Measurements from ENCODE around the gene FAN1.

Gene FAN1

GRCh38 chr15:30913761-30914160 lies 10.0 kb downstream of the FAN1 start:
- CTCF ChIA-PET: no interaction called here
- POLR2A ChIA-PET: no interaction called here
- DNase-seq (ENCODE audit: extremely low spot score): no peak
- TF ChIP-seq ELF4 (IDR thresholded peaks at IDR 0.05): no peak
- TF ChIP-seq SP1 (IDR thresholded peaks at IDR 0.05): no peak
- no peak for TF ChIP-seq BHLHE40 (IDR thresholded peaks at IDR 0.05; ENCODE audit: borderline replicate concordance)
- TF ChIP-seq ZNF384 (IDR thresholded peaks at IDR 0.05): no peak
- TF ChIP-seq HDGF (IDR thresholded peaks at IDR 0.05; ENCODE audit: borderline replicate concordance): no peak
- no peak for TF ChIP-seq FOXM1 (IDR thresholded peaks at IDR 0.05; ENCODE audit: borderline replicate concordance)
- no peak for TF ChIP-seq CTBP1 (IDR thresholded peaks at IDR 0.05; ENCODE audit: borderline replicate concordance)

- ChIA-PET CTCF (no interaction called here), POLR2A (no interaction called here)
Measured at GRCh38 chr15:30917013-30917412, 13.3 kb downstream of the FAN1 start.

GRCh38 chr15:30917675-30918074 lies 14.0 kb downstream of the FAN1 start:
- TF ChIP-seq ELF4 (IDR thresholded peaks at IDR 0.05) (no peak), TARDBP (IDR thresholded peaks at IDR 0.05) (no peak), NFRKB (IDR thresholded peaks at IDR 0.05) (no peak), FOXK2 (IDR thresholded peaks at IDR 0.05) (no peak), BHLHE40 (IDR thresholded peaks at IDR 0.05; ENCODE audit: borderline replicate concordance) (no peak)
- ChIA-PET CTCF (no interaction called here), POLR2A (no interaction called here)
- DNase-seq (ENCODE audit: extremely low spot score): no peak

More at GRCh38 chr15:30917013-30917412, 13.3 kb downstream of the FAN1 start:
- DNase-seq (ENCODE audit: extremely low spot score): no peak
- TF ChIP-seq ELF4 (IDR thresholded peaks at IDR 0.05): no peak
- no peak for TF ChIP-seq TARDBP (IDR thresholded peaks at IDR 0.05)
- TF ChIP-seq LEF1 (IDR thresholded peaks at IDR 0.05; ENCODE audit: borderline replicate concordance): no peak
- TF ChIP-seq FOXM1 (IDR thresholded peaks at IDR 0.05; ENCODE audit: borderline replicate concordance): no peak
- TF ChIP-seq BHLHE40 (IDR thresholded peaks at IDR 0.05; ENCODE audit: borderline replicate concordance): no peak
- no peak for TF ChIP-seq FOXA1 (IDR thresholded peaks at IDR 0.05)
- no peak for TF ChIP-seq L3MBTL2 (conservative IDR thresholded peaks at IDR 0.05)

GRCh38 chr15:30918366-30918765 lies 14.7 kb downstream of the FAN1 start:
- DNase-seq (ENCODE audit: extremely low spot score): no peak
- POLR2A ChIA-PET: no interaction called here
- CTCF ChIA-PET: no interaction called here
- no peak for TF ChIP-seq SUZ12 (IDR thresholded peaks at IDR 0.05)
- TF ChIP-seq TARDBP (IDR thresholded peaks at IDR 0.05): no peak
- no peak for TF ChIP-seq ZNF384 (IDR thresholded peaks at IDR 0.05)
- no peak for TF ChIP-seq LEF1 (IDR thresholded peaks at IDR 0.05; ENCODE audit: borderline replicate concordance)
- no peak for TF ChIP-seq FOXA1 (IDR thresholded peaks at IDR 0.05)
- no peak for TF ChIP-seq L3MBTL2 (conservative IDR thresholded peaks at IDR 0.05)
- no peak for TF ChIP-seq ELF4 (IDR thresholded peaks at IDR 0.05)
- TF ChIP-seq SP1 (IDR thresholded peaks at IDR 0.05): no peak
- TF ChIP-seq NFRKB (IDR thresholded peaks at IDR 0.05): no peak
- TF ChIP-seq BHLHE40 (IDR thresholded peaks at IDR 0.05; ENCODE audit: borderline replicate concordance): no peak
- TF ChIP-seq CTBP1 (IDR thresholded peaks at IDR 0.05; ENCODE audit: borderline replicate concordance): no peak
- no peak for TF ChIP-seq HDGF (IDR thresholded peaks at IDR 0.05; ENCODE audit: borderline replicate concordance)
- no peak for TF ChIP-seq ARNT (IDR thresholded peaks at IDR 0.05)
- no peak for TF ChIP-seq FOXK2 (IDR thresholded peaks at IDR 0.05)
- TF ChIP-seq, protein P1, sequence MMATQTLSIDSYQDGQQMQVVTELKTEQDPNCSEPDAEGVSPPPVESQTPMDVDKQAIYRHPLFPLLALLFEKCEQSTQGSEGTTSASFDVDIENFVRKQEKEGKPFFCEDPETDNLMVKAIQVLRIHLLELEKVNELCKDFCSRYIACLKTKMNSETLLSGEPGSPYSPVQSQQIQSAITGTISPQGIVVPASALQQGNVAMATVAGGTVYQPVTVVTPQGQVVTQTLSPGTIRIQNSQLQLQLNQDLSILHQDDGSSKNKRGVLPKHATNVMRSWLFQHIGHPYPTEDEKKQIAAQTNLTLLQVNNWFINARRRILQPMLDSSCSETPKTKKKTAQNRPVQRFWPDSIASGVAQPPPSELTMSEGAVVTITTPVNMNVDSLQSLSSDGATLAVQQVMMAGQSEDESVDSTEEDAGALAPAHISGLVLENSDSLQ (IDR thresholded peaks at IDR 0.05): no peak
- no peak for TF ChIP-seq FOXM1 (IDR thresholded peaks at IDR 0.05; ENCODE audit: borderline replicate concordance)

DNA sequence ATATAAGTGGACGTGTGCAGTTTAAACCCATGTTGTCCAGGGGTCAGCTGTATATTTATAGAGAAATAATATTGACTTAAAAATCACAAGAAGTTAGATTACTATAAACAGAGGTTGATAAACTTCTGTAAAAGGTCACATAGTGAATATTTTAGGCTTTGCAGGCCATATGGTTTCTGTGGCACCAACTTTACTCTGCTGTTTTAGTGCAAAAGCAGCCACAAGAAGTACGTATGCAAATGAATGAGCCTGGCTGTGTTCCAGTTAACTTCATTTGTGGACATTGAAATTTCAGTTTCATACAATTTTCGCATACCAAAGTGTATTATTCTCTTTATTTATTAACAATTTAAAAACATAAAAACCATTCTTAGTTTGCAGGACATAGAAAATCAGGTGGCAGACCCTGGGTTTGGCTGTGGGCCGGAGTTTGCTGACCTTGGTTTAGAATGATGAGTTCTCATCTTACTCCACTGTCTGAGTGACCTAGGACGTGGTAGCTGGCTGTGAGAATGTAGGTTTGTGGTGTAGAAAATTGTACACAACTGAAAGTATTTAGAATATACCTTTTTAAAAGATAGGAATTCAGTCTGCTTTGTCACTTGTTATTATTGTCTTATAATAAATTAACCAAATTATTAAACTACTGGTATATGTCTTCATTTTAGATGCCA lies 16.3 kb downstream of the FAN1 start:
- no peak for TF ChIP-seq ZNF384 (IDR thresholded peaks at IDR 0.05)
- ChIA-PET CTCF (no interaction called here), POLR2A (no interaction called here)
- no peak for DNase-seq (ENCODE audit: extremely low spot score)

- DNase-seq (ENCODE audit: extremely low spot score): no peak
- ChIA-PET POLR2A (no interaction called here), CTCF (no interaction called here)
Measured at GRCh38 chr15:30921106-30921505, 17.4 kb downstream of the FAN1 start.

GRCh38 chr15:30921781-30922479 lies 18.2 kb downstream of the FAN1 start:
- POLR2A ChIA-PET: no interaction called here
- CTCF ChIA-PET: no interaction called here
- no peak for DNase-seq (ENCODE audit: extremely low spot score)
- no peak for TF ChIP-seq ARNT (IDR thresholded peaks at IDR 0.05)
- no peak for TF ChIP-seq SUZ12 (IDR thresholded peaks at IDR 0.05)
- no peak for TF ChIP-seq ELF4 (IDR thresholded peaks at IDR 0.05)
- no peak for TF ChIP-seq FOXK2 (IDR thresholded peaks at IDR 0.05)
- TF ChIP-seq ZNF384 (IDR thresholded peaks at IDR 0.05): no peak
- no peak for TF ChIP-seq BHLHE40 (IDR thresholded peaks at IDR 0.05; ENCODE audit: borderline replicate concordance)

More at GRCh38 chr15:30921106-30921505, 17.4 kb downstream of the FAN1 start:
- TF ChIP-seq FOXM1 (IDR thresholded peaks at IDR 0.05; ENCODE audit: borderline replicate concordance) (no peak), NFRKB (IDR thresholded peaks at IDR 0.05) (no peak), LEF1 (IDR thresholded peaks at IDR 0.05; ENCODE audit: borderline replicate concordance) (no peak), FOXK2 (IDR thresholded peaks at IDR 0.05) (no peak), SP1 (IDR thresholded peaks at IDR 0.05) (no peak), ELF4 (IDR thresholded peaks at IDR 0.05) (no peak), ZNF384 (IDR thresholded peaks at IDR 0.05) (no peak), L3MBTL2 (conservative IDR thresholded peaks at IDR 0.05) (no peak), BHLHE40 (IDR thresholded peaks at IDR 0.05; ENCODE audit: borderline replicate concordance) (no peak), HDGF (IDR thresholded peaks at IDR 0.05; ENCODE audit: borderline replicate concordance) (no peak)
- TF ChIP-seq, protein P1 (IDR thresholded peaks at IDR 0.05): no peak

Data from HEK293T (cell line).